Measurements from ENCODE around the gene ICAM1. TPM values are rescaled to one million over a fixed set of nuclear protein-coding genes. Genes with fewer than 3 reads are reported as not detected.

ICAM1 gene
- total and polyA plus RNA-seq, 2 of the 13 experiments (the other 11 are each of a cell fraction or from before 2014, with no cell fraction given), result 37.9 to 98.4 TPM

DNA sequence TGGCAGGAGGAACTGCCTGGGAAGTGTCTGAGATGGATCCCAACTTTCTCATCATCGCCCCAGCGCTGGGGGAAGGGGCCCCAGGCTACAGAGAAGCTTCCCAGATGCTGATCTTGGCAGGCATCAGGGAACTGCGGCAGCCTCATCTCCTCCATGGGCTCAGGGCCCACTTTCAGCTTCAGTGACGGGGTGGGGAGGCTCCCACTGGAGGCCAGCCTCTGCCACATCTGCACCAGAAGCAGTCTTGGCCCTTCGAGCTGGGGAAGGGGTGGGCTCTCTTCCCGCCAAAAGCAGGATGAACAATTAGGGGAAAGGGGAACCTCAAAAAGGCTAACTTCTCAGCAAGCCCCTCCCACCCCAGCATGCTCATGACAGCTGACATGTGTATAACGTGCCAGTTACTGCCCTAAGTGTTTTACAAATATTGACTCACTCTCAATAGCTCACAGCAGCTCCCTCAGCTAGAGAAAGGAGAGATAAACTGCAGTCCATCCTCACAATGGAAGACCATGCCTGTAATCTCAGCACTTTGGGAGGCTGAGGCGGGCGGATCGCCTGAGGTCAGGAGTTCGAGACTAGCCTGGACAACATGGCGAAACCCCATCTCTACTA is 32.6 kb upstream of the ICAM1 start (continued):
- TF ChIP-seq, protein P1, sequence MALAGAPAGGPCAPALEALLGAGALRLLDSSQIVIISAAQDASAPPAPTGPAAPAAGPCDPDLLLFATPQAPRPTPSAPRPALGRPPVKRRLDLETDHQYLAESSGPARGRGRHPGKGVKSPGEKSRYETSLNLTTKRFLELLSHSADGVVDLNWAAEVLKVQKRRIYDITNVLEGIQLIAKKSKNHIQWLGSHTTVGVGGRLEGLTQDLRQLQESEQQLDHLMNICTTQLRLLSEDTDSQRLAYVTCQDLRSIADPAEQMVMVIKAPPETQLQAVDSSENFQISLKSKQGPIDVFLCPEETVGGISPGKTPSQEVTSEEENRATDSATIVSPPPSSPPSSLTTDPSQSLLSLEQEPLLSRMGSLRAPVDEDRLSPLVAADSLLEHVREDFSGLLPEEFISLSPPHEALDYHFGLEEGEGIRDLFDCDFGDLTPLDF (CRISPR knock-in tag; IDR thresholded peaks at IDR 0.05), result no peak
- no peak for TF ChIP-seq THYN1 (CRISPR knock-in tag; IDR thresholded peaks at IDR 0.05; ENCODE audit: borderline replicate concordance, low read depth)
- no peak for TF ChIP-seq RBFOX2 (IDR thresholded peaks at IDR 0.05; ENCODE audit: low read depth, low read length)
- TF ChIP-seq, protein P2, sequence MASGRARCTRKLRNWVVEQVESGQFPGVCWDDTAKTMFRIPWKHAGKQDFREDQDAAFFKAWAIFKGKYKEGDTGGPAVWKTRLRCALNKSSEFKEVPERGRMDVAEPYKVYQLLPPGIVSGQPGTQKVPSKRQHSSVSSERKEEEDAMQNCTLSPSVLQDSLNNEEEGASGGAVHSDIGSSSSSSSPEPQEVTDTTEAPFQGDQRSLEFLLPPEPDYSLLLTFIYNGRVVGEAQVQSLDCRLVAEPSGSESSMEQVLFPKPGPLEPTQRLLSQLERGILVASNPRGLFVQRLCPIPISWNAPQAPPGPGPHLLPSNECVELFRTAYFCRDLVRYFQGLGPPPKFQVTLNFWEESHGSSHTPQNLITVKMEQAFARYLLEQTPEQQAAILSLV (CRISPR knock-in tag; IDR thresholded peaks at IDR 0.05; ENCODE audit: borderline replicate concordance), result peak; percentile 42; the same call in 1 of the 2 replicates
- TF ChIP-seq HNF4A (CRISPR knock-in tag; IDR thresholded peaks at IDR 0.05), result peak; percentile 25; the same call in 1 of the 2 replicates
- peak; percentile 11; the same call in 1 of the 2 replicates for TF ChIP-seq HIVEP1 (CRISPR knock-in tag; IDR thresholded peaks at IDR 0.05)
- no peak for TF ChIP-seq ZNF678 (CRISPR knock-in tag; IDR thresholded peaks at IDR 0.05)
- TF ChIP-seq AKNA (CRISPR knock-in tag; IDR thresholded peaks at IDR 0.05; ENCODE audit: borderline replicate concordance), result no peak
- no peak for TF ChIP-seq ZNF251 (CRISPR knock-in tag; IDR thresholded peaks at IDR 0.05)
- 0 out of 2 replicates have a peak, but pooled peaks have one; percentile 68 for TF ChIP-seq HMG20B (CRISPR knock-in tag; conservative IDR thresholded peaks at IDR 0.05)
- 0 out of 2 replicates have a peak, but pooled peaks have one; percentile 32 for TF ChIP-seq ZNF264 (CRISPR knock-in tag; IDR thresholded peaks at IDR 0.05)
- TF ChIP-seq SAP130 (CRISPR knock-in tag; IDR thresholded peaks at IDR 0.05; ENCODE audit: low read depth), result peak; percentile 91
- no peak for TF ChIP-seq MYC (CRISPR knock-in tag; IDR thresholded peaks at IDR 0.05; ENCODE audit: borderline replicate concordance)
- TF ChIP-seq, protein P3, sequence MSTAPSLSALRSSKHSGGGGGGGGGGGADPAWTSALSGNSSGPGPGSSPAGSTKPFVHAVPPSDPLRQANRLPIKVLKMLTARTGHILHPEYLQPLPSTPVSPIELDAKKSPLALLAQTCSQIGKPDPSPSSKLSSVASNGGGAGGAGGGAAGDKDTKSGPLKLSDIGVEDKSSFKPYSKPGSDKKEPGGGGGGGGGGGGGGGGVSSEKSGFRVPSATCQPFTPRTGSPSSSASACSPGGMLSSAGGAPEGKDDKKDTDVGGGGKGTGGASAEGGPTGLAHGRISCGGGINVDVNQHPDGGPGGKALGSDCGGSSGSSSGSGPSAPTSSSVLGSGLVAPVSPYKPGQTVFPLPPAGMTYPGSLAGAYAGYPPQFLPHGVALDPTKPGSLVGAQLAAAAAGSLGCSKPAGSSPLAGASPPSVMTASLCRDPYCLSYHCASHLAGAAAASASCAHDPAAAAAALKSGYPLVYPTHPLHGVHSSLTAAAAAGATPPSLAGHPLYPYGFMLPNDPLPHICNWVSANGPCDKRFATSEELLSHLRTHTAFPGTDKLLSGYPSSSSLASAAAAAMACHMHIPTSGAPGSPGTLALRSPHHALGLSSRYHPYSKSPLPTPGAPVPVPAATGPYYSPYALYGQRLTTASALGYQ (CRISPR knock-in tag; IDR thresholded peaks at IDR 0.05), result peak; percentile 85; the same call in 1 of the 2 replicates
- peak; percentile 80; the same call in 1 of the 2 replicates for TF ChIP-seq TGIF2 (CRISPR knock-in tag; IDR thresholded peaks at IDR 0.05)
- TF ChIP-seq, protein P4, sequence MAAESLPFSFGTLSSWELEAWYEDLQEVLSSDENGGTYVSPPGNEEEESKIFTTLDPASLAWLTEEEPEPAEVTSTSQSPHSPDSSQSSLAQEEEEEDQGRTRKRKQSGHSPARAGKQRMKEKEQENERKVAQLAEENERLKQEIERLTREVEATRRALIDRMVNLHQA (CRISPR knock-in tag; IDR thresholded peaks at IDR 0.05), result no peak
- 0 out of 2 replicates have a peak, but pooled peaks have one; percentile 25 for TF ChIP-seq ETV5 (CRISPR knock-in tag; IDR thresholded peaks at IDR 0.05; ENCODE audit: borderline replicate concordance)
- TF ChIP-seq JDP2 (CRISPR knock-in tag; IDR thresholded peaks at IDR 0.05; ENCODE audit: borderline replicate concordance), result no peak
- TF ChIP-seq ZNF549 (CRISPR knock-in tag; IDR thresholded peaks at IDR 0.05), result no peak

All from HepG2 (cell line).